NCI-H1694 (cell line): Measurements from ENCODE around the gene MGLL.

Experiments used
- DNase-seq: peaks from one replicate; lab custom pipeline; 2025; lab: John Stamatoyannopoulos, UW

The MGLL gene

GRCh38 chr3:127674101-127674721 is 148.1 kb downstream of the MGLL start:
- DNase-seq, result no peak

GRCh38 chr3:127673191-127674100 is 148.9 kb downstream of the MGLL start:
- no peak for DNase-seq

GRCh38 chr3:127672429-127673190 is 149.7 kb downstream of the MGLL start, which contains the start of gene ABTB1:
Gene ABTB1, plus strand, starts transcription at chr3:127672952. Its CDS starts 74 bp downstream, at chr3:127673026.
- DNase-seq, result peak; percentile 42

- DNase-seq, result no peak
These were observed 150.5 kb downstream of the MGLL start for GRCh38 chr3:127671523-127672428.

- no peak for DNase-seq
These were observed 151.4 kb downstream of the MGLL start for GRCh38 chr3:127670761-127671522.

- no peak for DNase-seq
These were observed 152.1 kb downstream of the MGLL start for GRCh38 chr3:127670229-127670559.

- no peak for DNase-seq
These were observed 152.6 kb downstream of the MGLL start for GRCh38 chr3:127669541-127670228.

GRCh38 chr3:127668906-127669305 is 153.4 kb downstream of the MGLL start:
- no peak for DNase-seq

- DNase-seq, result peak; percentile 76
These were observed 155.1 kb downstream of the MGLL start for GRCh38 chr3:127667119-127667681.

GRCh38 chr3:127666676-127667075 is 155.6 kb downstream of the MGLL start:
- DNase-seq, result no peak

GRCh38 chr3:127665586-127665985 is 156.7 kb downstream of the MGLL start:
- no peak for DNase-seq

- DNase-seq, result no peak
These were observed 157.2 kb downstream of the MGLL start for GRCh38 chr3:127665165-127665564.

GRCh38 chr3:127663151-127663550 is 159.2 kb downstream of the MGLL start:
- DNase-seq, result peak; percentile 23

- no peak for DNase-seq
These were observed 160.3 kb downstream of the MGLL start for GRCh38 chr3:127662001-127662469.

GRCh38 chr3:127661600-127661999 is 160.7 kb downstream of the MGLL start:
- DNase-seq, result no peak

GRCh38 chr3:127660621-127661251 is 161.6 kb downstream of the MGLL start:
- no peak for DNase-seq

- no peak for DNase-seq
These were observed 164.1 kb downstream of the MGLL start for GRCh38 chr3:127658234-127658633.

- DNase-seq, result no peak
These were observed 165.4 kb downstream of the MGLL start for GRCh38 chr3:127656906-127657305.

- DNase-seq, result no peak
These were observed 166.7 kb downstream of the MGLL start for GRCh38 chr3:127655641-127656040.
